GM18873 (cell line): ENCODE measurements around the gene ASPHD2.

Experiments used
- ATAC-seq: cut with Tn5 transposase; IDR thresholded peaks from one replicate; pipeline ENCODE4 v1.9.1; 2021; ENCODE audit warnings: mild to moderate bottlenecking, moderate library complexity, moderate number of reproducible peaks; ENCODE audit not compliant: unreplicated experiment, low FRiP score

Gene ASPHD2

GRCh38 chr22:26444777-26445176, 15.7 kb downstream of the ASPHD2 start:
- no peak for ATAC-seq

- no peak for ATAC-seq
Measured at GRCh38 chr22:26445577-26446275, 16.7 kb downstream of the ASPHD2 start.

- ATAC-seq, result no peak
Measured at GRCh38 chr22:26446808-26447515, 17.9 kb downstream of the ASPHD2 start.

- no peak for ATAC-seq
Measured at GRCh38 chr22:26447584-26448329, 18.7 kb downstream of the ASPHD2 start.

GRCh38 chr22:26448334-26448733, 19.3 kb downstream of the ASPHD2 start:
- ATAC-seq, result no peak

- ATAC-seq, result no peak
Measured at GRCh38 chr22:26448941-26449340, 19.9 kb downstream of the ASPHD2 start.

- no peak for ATAC-seq
Measured at GRCh38 chr22:26450453-26451185, 21.6 kb downstream of the ASPHD2 start.

GRCh38 chr22:26452236-26453016, 23.4 kb downstream of the ASPHD2 start:
- no peak for ATAC-seq

- no peak for ATAC-seq
Measured at GRCh38 chr22:26453216-26453615, 24.2 kb downstream of the ASPHD2 start.

- ATAC-seq, result no peak
Measured at GRCh38 chr22:26453812-26454500, 24.9 kb downstream of the ASPHD2 start.

- ATAC-seq, result no peak
Measured at GRCh38 chr22:26457661-26458272, 28.7 kb downstream of the ASPHD2 start.

- ATAC-seq, result no peak
Measured at GRCh38 chr22:26460202-26460601, 31.1 kb downstream of the ASPHD2 start.

- ATAC-seq, result no peak
Measured at GRCh38 chr22:26461188-26461810, 32.2 kb downstream of the ASPHD2 start.

- no peak for ATAC-seq
Measured at GRCh38 chr22:26462051-26462450, 33.0 kb downstream of the ASPHD2 start.

- no peak for ATAC-seq
Measured at GRCh38 chr22:26462641-26463040, 33.6 kb downstream of the ASPHD2 start.

- no peak for ATAC-seq
Measured at GRCh38 chr22:26463101-26463661, 34.1 kb downstream of the ASPHD2 start.

- no peak for ATAC-seq
Measured at GRCh38 chr22:26463688-26464087, 34.6 kb downstream of the ASPHD2 start.

- no peak for ATAC-seq
Measured at GRCh38 chr22:26464312-26464711, 35.3 kb downstream of the ASPHD2 start.
